ENCODE results near the gene CUL4A.
"Not testable (repeated sequence)": the region's sequence is repeated elsewhere in the genome, so short reads cannot be mapped to it uniquely, and the experiment has no call there.

DNA sequence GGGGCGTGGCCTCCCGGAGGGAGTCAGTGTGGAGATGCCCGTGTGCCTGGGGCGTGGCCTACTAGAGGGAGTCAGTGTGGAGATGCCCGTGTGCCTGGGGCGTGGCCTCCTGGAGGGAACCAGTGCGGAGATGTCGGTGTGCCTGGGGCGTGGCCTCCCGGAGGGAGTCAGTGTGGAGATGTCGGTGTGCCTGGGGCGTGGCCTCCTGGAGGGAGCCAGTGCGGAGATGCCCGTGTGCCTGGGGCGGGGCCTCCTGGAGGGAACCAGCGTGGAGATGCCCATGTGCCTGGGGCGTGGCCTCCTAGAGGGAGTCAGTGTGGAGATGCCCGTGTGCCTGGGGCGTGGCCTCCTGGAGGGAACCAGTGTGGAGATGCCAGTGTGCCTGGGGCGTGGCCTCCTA, 104.7 kb downstream of the CUL4A start:
- TF ChIP-seq CTCF, POLR2A, POLR2AphosphoS5 (IDR thresholded peaks at IDR 0.05): not testable (repeated sequence)

Data from transverse colon (tissue), 4 donors.